Measurements from ENCODE around the gene KIF7. TPM values are rescaled to one million over a fixed set of nuclear protein-coding genes. Genes with fewer than 3 reads are reported as not detected.

Gene KIF7
- total RNA-seq, 1 experiment from 2014 or later = 5.0 TPM

Other genes starting within 250 kb of the KIF7 start
- gene RHCG, start 158.9 kb downstream of the KIF7 start, total RNA-seq (2014; rRNA removed; shearing (Covaris generic)) = not detected in 2 replicates
- 24.9 and 27.2 TPM in 2 replicates for gene TICRR, start 80.0 kb downstream of the KIF7 start, total RNA-seq (2014; rRNA removed; shearing (Covaris generic))
- not detected in 2 replicates for gene PLIN1, start 23.9 kb upstream of the KIF7 start, total RNA-seq (2014; rRNA removed; shearing (Covaris generic))
- 1.4 and 2.0 TPM in 2 replicates for gene PEX11A, start 35.3 kb upstream of the KIF7 start, total RNA-seq (2014; rRNA removed; shearing (Covaris generic))
- gene WDR93, start 35.3 kb upstream of the KIF7 start, total RNA-seq (2014; rRNA removed; shearing (Covaris generic)) = not detected in 2 replicates
- not detected in 2 replicates for gene MESP1, start 95.8 kb upstream of the KIF7 start, total RNA-seq (2014; rRNA removed; shearing (Covaris generic))
- gene MESP2, start 120.9 kb upstream of the KIF7 start, total RNA-seq (2014; rRNA removed; shearing (Covaris generic)) = not detected in 2 replicates
- gene ANPEP, start 159.4 kb upstream of the KIF7 start, total RNA-seq (2014; rRNA removed; shearing (Covaris generic)) = 0.28 and 0.77 TPM in 2 replicates
- gene AP3S2, start 238.5 kb upstream of the KIF7 start, total RNA-seq (2014; rRNA removed; shearing (Covaris generic)) = 46.1 and 53.4 TPM in 2 replicates